ENCODE measurements around the gene ITGA11.

Gene ITGA11

GRCh38 chr15:68311464-68311835 is 120.5 kb downstream of the ITGA11 start:
- no peak for DNase-seq (ENCODE audit: low read depth)

- no peak for DNase-seq (ENCODE audit: low read depth)
Measured at GRCh38 chr15:68310804-68311463, 121.0 kb downstream of the ITGA11 start.

DNA sequence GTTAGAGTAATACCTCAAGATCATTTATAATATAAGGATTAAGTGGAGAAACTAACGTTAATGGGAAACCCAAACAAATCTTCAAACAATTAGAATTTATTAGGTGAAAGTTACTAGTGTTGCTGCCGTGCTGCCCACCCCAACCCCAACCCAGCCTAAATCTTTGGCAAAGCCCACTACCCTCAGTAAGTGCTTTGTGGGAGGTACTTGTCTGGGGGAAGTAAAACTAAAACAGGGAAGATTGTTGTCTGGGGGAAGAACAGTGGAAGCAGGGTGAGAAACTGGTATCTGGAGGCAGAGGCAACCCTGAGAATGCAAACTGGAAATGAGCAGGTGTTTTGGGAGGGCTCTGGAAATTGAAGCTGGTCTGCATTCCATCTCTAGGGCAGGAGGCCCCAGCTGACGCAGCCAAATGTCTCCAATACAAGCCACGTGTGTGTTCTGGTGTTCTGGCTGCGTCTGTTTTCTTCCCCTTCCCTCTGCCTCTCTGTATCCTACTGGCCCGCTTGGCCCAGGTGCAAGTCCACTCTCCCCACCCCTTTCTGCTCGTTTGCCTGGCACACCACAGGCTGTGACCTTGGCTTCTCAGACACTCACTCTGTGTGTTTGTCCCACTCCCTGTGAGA is 121.7 kb downstream of the ITGA11 start:
- DNase-seq (ENCODE audit: low read depth) = no peak

- DNase-seq (ENCODE audit: low read depth) = no peak
Measured at GRCh38 chr15:68309024-68309423, 122.9 kb downstream of the ITGA11 start.

- no peak for DNase-seq (ENCODE audit: low read depth)
Measured at GRCh38 chr15:68307131-68307928, 124.6 kb downstream of the ITGA11 start.

DNA sequence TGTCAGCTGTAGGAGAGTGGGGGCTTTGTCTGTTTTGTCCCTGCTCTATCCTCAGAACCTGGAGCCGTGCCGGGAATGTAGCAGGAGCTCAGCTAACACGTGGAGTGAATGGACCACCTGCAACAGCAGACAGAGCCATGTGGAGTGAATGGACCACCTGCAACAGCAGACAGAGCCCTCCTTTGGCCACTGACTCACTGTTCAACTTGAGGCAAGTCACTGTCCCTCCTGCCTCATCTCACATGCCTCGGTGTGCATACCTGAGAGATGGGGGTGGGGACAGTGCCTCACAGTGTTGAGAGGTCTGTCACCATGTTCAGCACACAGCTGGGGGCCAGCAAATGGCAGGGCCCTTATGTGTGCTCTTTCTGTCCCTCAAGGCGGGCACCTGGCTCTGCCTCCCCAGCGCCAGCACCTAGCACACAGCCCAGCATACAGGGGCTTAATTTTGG is 126.5 kb downstream of the ITGA11 start:
- DNase-seq (ENCODE audit: low read depth) = no peak

GRCh38 chr15:68304589-68305337 is 127.2 kb downstream of the ITGA11 start:
- no peak for DNase-seq (ENCODE audit: low read depth)

DNA sequence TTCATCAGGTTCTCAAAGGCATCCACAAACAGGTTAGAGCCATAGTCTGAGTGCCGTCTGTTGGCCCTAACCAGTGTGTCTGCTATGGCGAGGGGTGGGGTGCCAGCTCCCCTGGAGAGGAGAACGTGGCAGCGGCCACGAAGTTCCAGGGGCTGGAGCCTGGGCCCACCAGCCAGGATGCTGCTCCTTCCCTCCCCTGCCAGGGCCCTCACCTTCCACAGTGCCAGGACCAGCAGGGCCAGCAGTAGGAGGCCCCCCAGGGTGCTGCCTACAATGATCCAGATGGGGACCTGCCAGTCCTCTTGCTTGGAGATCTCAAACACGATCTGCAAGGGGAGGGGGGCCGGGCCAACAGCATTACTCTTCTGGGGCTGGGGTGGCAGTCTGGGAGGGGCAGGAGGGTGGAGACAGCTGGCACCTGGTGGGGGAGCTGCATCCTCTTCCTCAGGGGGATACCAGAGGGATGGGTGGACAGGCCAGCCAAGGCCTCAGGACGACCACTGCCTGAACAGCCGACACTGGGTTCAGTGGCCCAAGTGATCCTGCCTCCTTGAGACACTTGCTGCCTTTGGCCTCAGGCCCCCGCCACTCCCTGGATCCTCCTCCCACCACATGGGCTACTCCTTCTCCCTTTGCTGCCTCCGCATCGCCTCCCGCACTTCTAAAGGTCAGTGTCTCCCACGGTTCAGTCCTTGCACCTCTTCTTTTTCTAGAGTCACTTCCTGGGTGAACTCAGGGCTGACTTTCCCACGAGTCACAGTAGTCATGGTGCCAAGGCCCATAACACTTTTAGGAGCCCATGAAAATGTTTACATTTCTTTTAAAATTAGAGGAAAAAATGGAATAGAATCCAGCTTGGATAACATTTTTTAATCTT is 128.2 kb downstream of the ITGA11 start:
- DNase-seq (ENCODE audit: low read depth) = no peak

- no peak for DNase-seq (ENCODE audit: low read depth)
Measured at GRCh38 chr15:68303134-68303533, 128.8 kb downstream of the ITGA11 start.

- no peak for DNase-seq (ENCODE audit: low read depth)
Measured at GRCh38 chr15:68302729-68303128, 129.2 kb downstream of the ITGA11 start.

GRCh38 chr15:68301301-68301700 is 130.7 kb downstream of the ITGA11 start:
- no peak for DNase-seq (ENCODE audit: low read depth)

- no peak for DNase-seq (ENCODE audit: low read depth)
Measured at GRCh38 chr15:68300115-68300940, 131.6 kb downstream of the ITGA11 start.

GRCh38 chr15:68299436-68299835 is 132.5 kb downstream of the ITGA11 start:
- DNase-seq (ENCODE audit: low read depth) = no peak

DNA sequence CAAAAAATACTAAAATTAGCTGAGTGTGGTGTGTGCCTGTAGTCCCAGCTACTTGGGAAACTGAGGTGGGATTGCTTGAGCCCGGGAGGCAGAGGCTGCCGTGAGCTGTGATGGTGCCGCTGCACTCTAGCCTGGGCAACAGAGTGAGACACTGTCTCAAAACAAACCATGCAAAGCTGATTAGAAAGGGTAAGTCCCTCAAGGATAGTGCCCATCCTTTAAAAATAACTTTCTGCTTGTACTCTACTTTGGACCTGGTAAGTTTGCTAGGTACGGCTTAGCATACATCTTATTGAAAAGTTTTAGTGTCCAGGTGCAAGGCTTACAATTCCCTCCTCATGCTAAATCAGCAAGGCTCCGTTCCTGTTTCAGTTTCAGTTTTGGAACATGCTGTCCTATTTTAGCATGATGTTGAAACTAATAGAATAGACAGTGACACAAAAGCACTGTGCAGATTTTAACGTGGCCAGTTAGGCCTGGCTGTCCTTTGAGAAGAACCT is 133.0 kb downstream of the ITGA11 start:
- no peak for DNase-seq (ENCODE audit: low read depth)

DNA sequence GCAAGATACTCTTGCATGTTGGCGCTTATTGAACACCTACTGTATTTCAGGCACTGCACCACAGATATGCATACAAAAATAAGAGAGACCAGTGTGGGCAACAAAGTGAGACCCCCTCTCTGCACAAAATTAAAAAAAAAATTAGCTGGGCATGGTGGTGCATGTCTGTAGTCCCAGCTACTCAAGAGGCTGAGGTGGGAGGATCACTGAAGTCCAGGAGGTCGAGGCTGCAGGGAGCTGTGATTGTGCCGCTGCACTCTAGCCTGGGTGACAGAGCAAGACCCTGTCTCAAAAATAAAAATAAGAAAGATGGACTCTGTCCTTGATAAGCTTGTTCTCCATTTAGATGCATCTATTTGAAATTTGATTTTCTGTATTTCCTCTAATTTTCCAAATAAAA is 133.6 kb downstream of the ITGA11 start:
- DNase-seq (ENCODE audit: low read depth) = no peak

DNA sequence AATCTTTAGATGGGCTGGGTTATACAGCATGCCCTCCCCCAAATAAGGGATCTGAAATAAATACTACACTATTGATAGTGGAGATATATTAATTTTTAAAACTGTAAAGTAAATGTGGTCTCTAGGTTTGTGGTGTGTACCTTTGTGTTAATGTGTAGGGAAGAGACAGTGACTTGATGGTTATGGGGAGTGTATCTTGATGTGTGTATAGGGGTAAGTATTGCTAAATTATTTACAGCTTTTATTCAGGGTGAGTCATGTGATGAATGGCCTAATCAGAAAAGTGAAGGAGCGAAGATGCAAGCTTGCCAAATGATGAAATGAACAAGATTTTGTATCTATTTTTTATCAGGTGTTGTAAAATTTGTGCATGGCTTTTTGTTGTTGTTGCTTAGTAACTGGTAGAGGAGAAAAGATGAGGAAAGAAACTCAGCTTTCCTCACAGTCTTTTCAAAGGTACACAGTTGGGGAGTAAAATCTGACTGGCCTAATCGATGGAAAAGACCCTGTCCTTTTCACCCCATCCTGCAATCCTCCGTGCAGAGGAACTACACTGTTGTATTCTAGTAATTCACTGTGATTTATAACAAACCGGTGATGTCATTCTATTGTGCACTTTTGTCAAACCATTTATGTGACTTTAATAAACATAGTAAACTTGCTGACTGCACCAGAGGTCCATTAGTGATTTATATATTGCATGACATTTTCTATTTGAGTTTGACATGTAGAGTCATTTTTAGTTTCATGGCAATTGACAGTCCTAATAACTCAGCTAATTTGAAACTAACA is 136.8 kb downstream of the ITGA11 start:
- no peak for DNase-seq (ENCODE audit: low read depth)

DNA sequence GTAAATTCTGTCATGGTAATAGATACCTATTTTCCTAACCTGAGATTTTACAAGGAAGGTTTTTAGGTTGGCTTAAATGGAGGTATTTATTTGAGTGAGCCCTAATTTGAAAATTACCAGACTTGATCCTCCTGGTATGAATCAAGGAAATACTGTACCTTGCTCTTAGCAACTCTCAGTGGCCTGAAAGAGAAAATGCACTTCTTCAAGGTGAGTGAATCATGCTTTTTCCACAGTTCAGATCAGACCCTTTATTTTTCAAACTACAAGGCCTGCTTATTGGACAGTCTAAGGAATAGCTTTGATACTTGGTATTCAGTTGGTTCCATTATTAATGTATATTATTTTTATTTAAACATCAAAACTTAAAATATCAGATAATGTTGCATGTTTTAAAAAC is 139.0 kb downstream of the ITGA11 start:
- no peak for DNase-seq (ENCODE audit: low read depth)

- DNase-seq (ENCODE audit: low read depth) = no peak
Measured at GRCh38 chr15:68292157-68292781, 139.7 kb downstream of the ITGA11 start.

- no peak for DNase-seq (ENCODE audit: low read depth)
Measured at GRCh38 chr15:68290715-68291114, 141.2 kb downstream of the ITGA11 start.

Data from activated T-cell treated with anti-CD3 and anti-CD28 coated beads for 48 hours (primary cell).